ENCODE data around the gene RBM19. TPM values are rescaled to one million over a fixed set of nuclear protein-coding genes. Genes with fewer than 3 reads are reported as not detected.

RBM19 gene, protein sequence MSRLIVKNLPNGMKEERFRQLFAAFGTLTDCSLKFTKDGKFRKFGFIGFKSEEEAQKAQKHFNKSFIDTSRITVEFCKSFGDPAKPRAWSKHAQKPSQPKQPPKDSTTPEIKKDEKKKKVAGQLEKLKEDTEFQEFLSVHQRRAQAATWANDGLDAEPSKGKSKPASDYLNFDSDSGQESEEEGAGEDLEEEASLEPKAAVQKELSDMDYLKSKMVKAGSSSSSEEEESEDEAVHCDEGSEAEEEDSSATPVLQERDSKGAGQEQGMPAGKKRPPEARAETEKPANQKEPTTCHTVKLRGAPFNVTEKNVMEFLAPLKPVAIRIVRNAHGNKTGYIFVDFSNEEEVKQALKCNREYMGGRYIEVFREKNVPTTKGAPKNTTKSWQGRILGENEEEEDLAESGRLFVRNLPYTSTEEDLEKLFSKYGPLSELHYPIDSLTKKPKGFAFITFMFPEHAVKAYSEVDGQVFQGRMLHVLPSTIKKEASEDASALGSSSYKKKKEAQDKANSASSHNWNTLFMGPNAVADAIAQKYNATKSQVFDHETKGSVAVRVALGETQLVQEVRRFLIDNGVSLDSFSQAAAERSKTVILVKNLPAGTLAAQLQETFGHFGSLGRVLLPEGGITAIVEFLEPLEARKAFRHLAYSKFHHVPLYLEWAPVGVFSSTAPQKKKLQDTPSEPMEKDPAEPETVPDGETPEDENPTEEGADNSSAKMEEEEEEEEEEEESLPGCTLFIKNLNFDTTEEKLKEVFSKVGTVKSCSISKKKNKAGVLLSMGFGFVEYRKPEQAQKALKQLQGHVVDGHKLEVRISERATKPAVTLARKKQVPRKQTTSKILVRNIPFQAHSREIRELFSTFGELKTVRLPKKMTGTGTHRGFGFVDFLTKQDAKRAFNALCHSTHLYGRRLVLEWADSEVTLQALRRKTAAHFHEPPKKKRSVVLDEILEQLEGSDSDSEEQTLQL
- total RNA-seq (2022; extraction: Qiagen RNA extraction; ENCODE audit: low read depth), result 14.3 to 19.4 TPM (median 18.1 TPM) in 5 replicates

DNA sequence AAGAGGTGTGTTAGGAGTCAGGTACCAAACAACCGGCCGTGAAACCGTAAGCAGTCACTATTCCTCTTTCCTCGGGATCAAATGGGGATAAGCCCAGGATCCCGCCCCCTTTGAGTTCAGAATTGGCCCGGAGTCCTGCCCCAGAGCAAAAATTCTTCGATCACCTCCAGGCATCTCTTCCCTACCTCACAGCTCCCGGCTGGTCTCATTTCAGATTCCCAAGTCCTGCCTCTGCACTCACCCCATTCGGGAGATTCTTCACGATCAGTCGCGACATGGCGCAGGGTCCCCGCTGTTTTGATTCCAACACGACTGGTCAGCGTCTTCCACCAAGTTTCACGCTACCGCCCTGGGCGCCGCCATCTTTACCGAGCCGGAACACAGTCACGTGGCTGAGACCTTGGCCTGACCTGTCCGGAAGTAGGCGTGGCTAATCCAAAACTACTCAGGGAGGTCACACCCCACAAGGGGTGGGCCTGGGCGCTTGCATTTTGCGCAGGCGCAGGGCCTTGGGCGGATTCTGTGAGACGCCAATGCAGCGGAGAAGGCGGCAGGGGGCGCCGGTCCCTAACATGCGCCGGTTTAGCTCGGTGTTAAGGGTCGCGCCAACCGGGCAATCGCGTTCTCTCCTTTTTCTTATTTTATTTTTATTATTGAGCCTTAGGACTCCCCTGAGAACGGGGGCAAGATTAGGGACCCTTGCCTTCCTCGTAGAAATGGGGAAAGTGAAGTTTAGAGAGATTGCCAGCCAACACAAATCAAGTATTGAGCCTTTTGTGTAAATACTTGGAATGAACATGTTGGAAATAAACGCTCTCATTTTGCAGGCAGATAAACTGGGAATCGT, at the start of gene RBM19:
Gene RBM19, minus strand, starts transcription at position 375 of the 847 bp plus-strand sequence. Its CDS starts 98 bp downstream, at position 277.

